HG03354 (cell line): ENCODE measurements around the gene VKORC1L1.
"Not testable (repeated sequence)": the region's sequence is repeated elsewhere in the genome, so short reads cannot be mapped to it uniquely, and the experiment has no call there.

ENCODE experiments used
- ATAC-seq: cut with Tn5 transposase; IDR thresholded peaks from one replicate; pipeline ENCODE4 v1.9.1; 2021; ENCODE audit warnings: mild to moderate bottlenecking; ENCODE audit not compliant: unreplicated experiment, poor library complexity, severe bottlenecking

Gene VKORC1L1

DNA sequence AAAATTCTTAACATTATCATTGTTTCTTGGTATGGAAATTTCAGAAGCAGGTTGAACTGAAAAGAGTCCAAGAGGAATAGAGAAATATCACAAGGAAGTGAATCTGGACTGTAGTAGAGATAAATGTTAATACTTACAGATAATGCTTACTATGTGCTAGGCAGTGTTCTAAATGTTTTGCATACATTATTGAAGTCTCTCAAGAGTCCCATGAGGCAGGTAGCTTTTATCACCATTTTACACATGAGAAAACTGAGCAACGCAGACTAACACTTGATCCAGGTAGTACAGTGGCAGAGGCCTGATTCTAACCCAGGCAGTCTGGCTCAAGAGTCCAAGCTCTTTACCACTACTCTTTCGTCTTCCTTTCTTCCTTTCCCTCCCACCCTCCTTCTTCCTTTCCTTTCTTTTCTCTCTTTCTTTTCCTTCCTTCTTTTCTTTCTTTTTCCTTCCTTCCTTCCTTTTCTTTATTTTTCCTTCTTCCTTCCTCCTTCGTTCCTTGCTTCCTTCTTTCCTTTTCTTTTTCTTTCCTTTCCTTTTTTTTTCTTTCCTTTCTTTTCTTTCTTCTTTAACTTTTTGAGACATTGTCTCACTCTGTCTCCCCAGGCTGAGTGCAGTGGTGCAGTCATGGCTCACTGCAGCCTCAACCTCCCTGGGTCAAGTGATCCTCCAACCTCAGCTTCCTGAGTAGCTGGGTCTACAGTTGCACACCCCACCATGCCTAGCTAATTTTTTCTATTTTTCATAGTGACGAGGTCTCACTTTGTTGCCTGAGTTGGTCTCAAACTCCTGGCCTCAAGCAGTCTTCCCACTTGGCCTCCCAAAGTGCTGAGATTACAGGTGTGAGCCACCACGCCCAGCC, 6.6 kb downstream of the VKORC1L1 start:
- peak; percentile 69 for ATAC-seq

DNA sequence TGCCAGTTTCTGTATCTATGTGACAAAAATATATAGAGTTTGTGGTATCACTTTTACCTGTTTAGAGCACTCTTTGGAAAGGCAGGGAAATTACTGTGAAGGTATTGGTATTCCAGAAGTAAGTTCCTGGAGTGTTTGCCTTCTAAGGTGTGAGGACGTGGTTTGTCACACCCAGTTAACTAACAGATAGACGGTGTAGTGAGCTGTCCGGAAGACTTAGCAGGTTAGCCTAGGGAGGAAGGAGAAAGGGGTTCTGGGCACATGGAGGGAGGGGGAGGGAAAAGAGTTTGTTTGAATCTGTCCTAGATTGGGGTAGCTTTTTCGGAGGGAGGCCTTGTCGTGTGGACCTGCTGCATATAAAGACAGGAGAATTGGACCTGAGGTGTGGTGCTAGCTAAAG, 7.4 kb downstream of the VKORC1L1 start:
- not testable (repeated sequence) for ATAC-seq

DNA sequence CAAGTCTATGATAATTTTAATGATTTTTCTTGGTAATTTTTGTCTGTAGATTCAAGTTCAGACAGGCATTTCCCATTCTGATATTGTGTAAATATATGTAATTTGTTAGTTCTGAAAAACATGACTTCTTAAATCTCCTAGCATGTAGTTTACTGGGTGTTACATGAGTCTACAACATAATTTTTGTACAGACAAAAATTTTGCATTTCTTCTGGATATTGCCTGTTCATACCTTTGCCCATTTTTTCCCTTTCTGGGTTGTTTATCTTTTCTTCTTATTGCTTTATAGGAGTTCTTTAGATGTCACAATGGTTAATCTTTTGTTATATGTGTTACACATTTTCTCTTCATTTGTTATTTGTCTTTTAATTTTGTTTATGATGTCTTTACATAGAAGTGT, 12.1 kb downstream of the VKORC1L1 start:
- ATAC-seq: not testable (repeated sequence)

DNA sequence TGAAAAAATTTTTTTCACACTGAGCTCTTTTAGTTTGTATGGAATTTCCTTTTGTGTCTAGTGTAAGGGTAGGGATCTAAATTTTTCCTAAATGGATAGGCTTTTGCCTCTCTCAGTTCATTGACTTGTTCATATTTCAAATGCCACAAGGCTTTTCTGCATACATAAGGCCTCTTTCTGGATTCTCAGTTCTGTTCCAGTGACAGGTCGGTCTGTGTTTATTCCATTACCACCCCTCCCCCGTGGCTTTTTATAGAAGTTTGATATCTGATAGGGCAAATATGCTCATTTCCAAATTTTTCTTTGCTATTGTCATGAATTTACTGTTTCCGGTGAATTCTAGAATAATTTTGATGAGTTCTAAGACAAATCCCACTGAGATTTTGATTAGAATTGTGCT, 12.7 kb downstream of the VKORC1L1 start:
- ATAC-seq: not testable (repeated sequence)

DNA sequence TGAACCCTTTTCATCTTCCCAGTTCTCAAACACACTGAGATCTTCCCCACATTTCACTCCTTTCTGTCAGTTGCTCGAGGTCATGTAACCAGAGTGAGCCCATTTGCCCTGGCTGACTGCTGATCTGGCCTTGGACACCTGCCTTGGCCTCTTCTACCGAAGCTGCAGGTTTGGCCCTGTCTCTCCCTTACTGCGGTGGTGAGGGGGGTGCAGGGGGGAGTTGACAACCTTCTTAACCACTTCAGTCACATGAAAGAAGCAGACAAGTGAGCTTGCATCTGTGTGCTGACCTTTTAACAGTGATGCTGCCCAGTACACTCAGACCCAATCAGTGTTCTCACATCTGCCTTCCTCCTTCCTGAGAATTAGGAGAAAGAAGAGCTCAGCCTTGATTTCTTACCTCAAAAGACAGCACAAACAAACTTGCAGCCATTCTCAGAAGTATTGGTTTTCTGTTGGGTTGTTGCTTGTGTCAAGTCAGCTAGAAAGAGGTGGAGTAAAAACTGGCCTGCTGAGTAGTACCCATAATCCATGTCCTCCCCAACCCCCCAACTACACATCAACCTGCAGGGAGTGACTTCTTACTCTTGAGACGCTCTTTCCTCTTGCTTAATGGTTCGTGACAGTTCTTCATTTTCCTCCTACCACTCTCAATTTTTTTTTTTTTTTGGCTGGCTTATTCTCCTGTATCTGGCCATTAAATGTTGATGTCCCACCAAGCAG, 15.7 kb downstream of the VKORC1L1 start:
- ATAC-seq: not testable (repeated sequence)

DNA sequence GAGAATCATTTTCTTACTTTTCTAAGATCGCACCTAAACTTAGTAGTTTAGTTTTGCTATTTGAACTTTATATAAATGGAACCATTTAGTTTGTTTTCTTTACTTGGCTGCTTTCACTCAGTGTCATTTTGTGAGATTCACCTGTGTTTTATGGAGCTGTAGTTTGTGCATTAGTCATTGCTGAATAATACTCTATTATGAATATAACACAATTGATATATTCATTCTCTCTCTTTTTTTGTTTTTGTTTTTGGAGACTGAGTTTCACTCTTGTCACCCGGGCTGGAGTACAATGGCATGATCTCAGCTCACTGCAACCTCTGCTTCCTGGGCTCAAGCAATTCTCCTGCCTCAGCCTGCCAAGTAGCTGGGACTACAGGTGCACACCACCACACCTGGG, 16.8 kb downstream of the VKORC1L1 start:
- not testable (repeated sequence) for ATAC-seq

DNA sequence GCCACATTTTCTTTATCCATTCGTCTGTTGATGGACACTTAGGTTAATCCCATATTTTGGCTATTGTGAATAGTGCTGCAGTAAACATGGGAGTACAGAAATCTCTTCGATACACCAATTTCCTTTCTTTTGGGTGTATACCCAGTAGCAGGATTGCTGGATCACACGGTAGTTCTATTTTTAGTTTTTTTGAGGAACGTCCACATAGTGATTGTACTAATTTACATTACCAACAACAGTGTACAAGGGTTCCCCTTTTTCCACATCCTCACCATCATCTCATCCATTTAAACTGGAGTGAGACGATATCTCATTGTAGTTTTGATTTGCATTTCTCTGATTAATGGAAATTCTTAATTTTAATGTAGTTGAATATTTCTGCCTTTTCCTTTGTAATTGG, 19.3 kb downstream of the VKORC1L1 start:
- no peak for ATAC-seq

DNA sequence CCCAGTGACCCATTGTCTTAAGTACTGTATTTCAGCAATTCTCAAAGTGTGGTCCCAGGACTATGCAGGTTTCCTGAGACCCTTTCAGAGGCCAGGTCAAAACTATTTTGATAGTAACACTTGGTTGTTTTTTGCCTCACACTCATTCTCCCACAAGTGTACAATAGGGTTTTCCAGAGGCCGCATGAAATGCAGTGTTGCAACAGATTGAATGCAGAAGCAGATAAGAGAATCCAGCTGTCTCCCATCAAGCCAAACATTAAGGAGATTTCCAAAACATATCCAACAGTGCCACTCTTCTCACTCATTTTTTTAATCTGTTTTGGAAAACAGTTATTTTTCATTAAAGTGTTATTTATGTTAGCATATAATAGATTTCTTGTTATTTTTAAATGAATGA, 20.0 kb downstream of the VKORC1L1 start:
- no peak for ATAC-seq

DNA sequence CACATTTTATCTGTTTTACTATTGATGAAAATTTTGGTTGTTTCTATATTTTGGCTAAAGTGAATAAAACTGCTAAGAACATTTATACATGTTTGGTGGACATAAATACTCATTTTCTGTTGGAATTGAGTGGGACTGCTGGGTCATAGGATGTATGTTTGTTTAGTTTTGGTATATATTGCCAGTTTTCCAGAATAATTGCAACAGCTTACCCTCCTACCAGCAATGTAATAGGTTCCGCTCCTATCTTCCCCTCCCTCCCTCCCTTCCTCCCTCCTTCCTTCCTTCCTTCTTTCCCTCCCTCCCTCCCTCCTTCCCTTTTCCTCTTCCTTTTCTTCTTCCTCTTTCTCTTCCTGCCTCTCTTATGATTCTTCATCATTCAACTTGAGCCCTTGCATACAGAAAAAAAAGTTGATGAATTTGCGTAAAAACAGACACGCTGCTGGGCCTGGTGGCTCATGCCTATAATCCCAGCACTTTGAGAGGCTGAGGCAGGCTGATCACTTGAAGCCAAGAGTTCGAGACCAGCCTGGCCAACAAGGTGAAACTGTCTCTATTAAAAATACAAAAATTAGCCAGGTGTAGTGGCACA, 23.5 kb downstream of the VKORC1L1 start:
- ATAC-seq: no peak

DNA sequence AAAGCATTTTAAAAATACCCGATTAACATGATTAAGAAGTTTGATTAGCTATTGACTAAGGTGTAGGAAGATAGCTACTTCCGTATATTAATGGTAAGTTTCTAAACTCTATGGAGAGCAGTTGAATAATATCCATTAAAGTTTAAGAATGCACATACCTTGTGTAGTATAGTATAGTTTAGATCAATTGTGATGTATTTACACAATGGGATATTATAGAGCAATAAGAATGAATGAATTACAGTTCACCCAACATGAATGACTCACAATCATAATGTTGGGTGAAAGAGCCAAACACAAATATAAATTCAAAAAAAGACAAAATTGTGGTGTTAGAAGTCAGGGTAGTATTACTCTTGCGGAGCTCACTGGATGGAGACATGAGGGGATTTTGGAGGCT, 24.4 kb downstream of the VKORC1L1 start:
- not testable (repeated sequence) for ATAC-seq

DNA sequence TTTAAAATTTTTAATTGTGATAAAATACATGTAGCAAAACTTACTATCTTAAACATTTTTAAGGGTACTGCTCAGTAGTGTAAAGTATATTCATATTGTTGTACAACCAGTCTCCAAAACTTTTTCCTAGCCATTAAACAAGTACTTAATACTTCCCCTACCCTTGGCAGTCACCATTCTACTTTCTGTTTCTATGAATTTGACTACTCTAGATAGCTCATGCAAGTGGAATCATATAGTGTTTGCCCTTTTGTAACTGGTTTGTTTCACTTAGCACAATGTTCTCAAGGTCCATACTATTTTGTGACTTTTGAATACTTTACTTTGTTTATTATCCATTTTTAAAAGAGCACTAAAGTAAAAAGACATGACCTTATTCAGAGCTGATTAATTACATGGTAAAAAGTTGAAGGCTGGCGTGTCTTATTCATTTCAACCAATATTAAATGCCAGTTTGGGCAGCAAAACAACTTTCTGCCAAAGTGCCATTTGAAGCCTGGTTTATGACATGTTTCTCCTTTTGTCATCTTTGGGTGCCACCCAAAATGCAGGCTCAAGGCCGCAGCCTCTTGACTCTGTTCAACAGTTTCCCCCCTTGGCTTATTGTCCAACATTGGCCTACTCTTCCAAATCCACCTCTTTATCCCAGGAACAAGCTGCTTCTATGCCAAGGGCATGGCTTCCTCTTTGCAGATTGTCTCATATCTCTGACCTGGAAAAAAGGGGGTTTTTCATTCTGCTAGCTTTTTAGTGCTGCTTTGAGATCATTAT, 26.0 kb downstream of the VKORC1L1 start:
- ATAC-seq: peak; percentile 81

DNA sequence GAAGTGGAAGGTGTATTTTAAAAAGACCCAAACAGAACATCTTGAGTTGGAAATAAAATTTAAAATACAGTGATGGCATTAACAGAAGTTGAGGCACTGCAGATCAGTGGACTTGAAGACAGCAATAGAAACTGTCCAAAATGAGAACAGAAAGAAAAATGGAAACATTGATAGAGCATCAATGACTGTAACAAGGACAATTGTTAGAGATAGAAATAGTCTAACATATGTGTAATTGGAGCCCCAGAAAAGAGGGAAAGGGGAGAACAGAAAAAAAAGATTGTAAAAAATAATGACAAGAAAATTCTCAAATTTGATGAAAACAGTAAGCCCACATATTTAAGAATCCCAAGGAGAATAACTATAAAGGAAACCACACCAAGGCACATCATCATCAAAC, 29.4 kb downstream of the VKORC1L1 start:
- no peak for ATAC-seq

DNA sequence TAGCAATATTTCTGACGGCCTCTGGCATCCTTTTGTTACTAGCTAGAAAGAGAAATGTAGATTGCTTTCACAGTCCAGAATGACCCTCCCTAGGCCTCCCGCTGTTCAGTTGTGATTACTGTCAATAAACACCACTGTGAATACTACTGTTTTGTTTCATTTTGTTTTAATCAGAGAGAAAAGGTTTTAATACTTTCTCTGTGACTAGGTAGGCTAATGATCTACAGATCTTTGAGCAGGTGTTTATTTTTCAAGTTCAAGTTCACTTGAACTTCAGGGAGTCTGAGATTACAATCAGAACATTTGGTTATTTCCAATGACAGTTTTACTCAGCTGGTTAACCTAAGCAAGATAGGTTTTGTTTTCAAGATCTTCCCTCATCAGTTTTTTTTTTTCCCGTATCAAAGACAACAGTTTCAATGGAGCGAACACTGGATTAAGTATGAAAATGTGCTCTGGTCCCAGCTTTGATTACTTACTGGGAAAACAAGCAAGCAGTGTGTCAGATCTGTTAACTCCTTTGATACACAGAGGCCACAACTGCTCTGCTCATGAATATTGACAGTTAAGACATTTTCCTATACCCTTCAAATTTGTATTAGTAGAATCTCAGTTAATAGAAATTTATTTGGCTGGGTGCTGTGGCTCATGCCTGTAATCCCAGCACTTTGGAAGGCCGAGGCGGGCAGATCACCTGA, 34.8 kb downstream of the VKORC1L1 start:
- ATAC-seq: no peak

DNA sequence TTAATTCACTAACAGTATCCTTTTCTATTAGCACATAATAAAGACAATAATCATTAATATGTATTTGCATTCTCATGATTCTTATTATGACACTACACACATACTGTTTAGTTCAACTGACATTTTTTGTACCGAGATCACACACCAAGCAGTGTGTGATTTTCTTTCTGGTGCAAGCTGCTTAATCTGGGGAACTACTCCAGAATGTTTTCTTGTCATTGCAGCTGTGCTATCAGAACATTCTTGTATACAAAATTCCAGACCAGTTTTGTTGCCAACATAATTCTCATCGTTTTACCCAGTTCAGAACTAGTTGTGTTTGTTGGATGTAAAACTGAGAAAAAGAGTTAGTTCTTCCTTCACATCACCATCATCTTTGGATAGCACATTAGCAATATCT, 37.4 kb downstream of the VKORC1L1 start:
- ATAC-seq: no peak

DNA sequence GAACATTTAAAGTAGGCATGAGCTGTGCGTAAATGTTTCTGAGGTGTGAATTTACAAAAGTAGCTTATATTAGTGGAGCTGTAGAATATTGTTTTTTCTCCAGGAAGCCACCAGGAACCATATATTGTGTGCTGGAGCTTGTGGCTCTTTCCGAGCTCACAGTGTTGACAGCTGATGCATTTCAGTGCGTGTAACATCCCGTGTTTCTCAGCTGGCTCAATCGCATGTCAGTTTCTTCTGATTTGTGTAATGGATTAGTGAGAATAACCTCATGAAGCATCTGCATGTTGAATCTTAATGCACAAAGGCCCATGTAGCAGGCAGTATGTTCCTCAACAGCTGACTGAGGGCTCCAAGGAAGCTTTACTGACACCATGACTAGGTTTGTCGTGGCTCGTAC, 39.4 kb downstream of the VKORC1L1 start:
- no peak for ATAC-seq

DNA sequence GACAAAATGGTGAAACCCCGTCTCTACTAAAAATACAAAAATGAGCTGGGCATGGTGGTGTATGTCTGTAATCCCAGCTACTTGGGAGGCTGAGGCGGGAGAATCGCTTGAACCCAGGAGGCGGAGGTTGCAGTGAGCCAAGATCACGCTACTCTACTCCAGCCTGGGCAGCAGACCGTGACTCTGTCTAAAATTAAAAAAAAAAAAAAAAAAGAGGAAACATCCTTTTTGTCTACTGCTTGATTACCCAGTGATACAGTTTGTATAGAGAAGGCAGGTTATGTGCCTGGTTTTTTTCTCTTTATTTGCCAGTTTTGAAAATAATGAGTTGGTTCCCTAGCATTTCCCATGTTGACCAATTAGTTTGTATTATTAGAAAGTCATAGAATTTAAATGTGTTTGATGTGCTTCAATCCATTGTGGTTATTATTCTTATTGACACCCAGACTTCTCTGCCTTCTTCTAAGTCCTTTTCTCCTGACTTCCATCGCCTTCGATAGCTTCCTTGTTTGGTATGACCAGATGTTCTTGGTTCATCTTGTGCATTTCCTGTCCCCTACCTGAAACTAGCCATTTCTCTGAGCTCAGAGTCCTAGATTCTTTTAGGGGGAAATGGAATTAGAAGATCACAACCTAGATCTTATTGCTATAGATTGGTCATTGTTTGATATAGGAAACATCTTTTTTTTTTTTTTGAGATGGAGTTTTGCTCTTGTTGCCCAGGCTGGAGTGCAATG, 43.2 kb downstream of the VKORC1L1 start:
- ATAC-seq: peak; percentile 44

DNA sequence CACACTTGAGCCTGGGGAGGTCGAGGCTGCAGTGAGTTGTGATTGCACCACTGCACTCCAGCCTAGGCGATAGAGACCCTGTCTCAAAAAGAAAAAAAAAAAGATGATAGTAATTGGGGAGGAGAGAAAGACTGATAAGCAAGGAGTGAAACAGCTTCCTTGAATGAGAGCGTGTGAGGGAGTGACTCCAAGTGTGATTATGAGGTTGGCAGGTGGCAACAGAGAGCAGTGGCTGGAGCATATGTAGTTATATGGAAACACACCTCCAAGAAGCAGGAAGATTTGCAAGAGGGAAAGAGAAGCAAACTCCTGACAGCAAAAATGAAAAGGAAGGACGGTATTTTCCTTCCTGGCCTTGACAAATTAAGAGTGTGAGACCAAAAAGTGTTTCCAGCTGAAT, 50.4 kb downstream of the VKORC1L1 start:
- no peak for ATAC-seq

DNA sequence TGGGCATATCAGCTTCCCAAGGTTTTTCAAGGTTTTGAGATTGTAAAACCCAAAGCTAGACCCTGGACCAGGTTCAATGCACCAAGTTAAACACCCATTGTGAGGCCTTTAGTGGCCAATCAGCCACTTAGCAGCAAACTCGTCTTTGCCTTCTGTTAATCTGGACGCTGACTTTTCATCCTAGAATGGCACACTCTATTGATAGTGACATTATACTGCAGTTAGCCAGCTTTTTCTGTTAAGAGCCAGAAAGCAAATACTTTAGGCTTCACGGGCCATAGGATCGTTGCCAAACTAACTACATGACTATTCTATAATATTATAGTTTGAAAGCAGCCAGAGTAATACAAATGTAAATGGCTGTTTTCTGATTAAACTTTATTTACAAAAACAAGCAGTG, 51.3 kb downstream of the VKORC1L1 start:
- no peak for ATAC-seq

DNA sequence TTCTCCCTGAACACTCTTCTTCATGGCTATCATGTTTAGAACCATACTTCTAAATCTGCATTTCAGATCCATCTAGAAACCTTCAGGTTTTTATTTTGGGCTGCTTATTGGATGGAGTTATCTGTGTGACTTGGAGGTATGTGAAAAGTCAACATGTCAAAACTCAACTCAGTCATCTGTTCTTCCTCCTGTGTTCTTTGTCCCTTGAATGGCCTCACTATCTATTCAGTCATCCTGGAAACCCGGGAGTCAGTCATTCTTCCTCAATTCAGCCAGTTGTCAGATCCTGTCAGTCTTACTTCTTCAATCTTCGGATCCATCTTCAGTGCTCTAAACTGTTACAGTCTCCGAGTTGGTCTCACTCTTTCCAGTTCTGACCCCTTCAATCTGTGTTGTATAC, 52.2 kb downstream of the VKORC1L1 start:
- no peak for ATAC-seq
